ENCODE results near the gene MFAP1. TPM values are rescaled to one million over a fixed set of nuclear protein-coding genes. Genes with fewer than 3 reads are reported as not detected.

The MFAP1 gene
- total RNA-seq, 2 donors from 2014 or later = 34.1 to 34.5 TPM

Other genes with a start within 250 kb of the MFAP1 start
- 10 to 100 TPM; 38.5 to 50.0 TPM for gene PPIP5K1, start 234.5 kb downstream of the MFAP1 start, total RNA-seq
- not detected for gene CKMT1B, start 230.7 kb downstream of the MFAP1 start, total RNA-seq
- 1 to 10 TPM; 1.1 to 3.3 TPM for gene STRC, start 205.9 kb downstream of the MFAP1 start, total RNA-seq
- 1 to 10 TPM; 4.5 to 6.9 TPM for gene CATSPER2, start 175.8 kb downstream of the MFAP1 start, total RNA-seq
- 1 to 10 TPM in 1 of 2 donors, not detected in 1; 1.0 TPM for gene CKMT1A, start 130.8 kb downstream of the MFAP1 start, total RNA-seq
- 100 to 1,000 TPM; 193 to 244 TPM for gene PDIA3, start 78.3 kb downstream of the MFAP1 start, total RNA-seq
- 1 to 10 TPM; 2.2 to 4.3 TPM for gene ELL3, start 47.7 kb downstream of the MFAP1 start, total RNA-seq
- gene SERF2, start 32.4 kb downstream of the MFAP1 start, total RNA-seq = 100 to 1,000 TPM; 445 to 520 TPM
- gene SERINC4, start 24.5 kb downstream of the MFAP1 start, total RNA-seq = under 1 TPM; 0.14 to 0.23 TPM
- gene HYPK, start 24.1 kb downstream of the MFAP1 start, total RNA-seq = 10 to 100 TPM; 10.3 to 15.2 TPM
- 100 to 1,000 TPM in 1 of 2 donors, 10 to 100 TPM in 1; 76.3 to 108 TPM for gene WDR76, start 2.3 kb upstream of the MFAP1 start, total RNA-seq